Measurements from ENCODE around the gene DNAJA3.

GRCh38 chr16:4378161-4378666, 47.5 kb upstream of the DNAJA3 start:
- no peak for TF ChIP-seq POLR2A (IDR thresholded peaks at IDR 0.05)
- peak in 2 of 3 donors; percentile 60 to 85 for TF ChIP-seq POLR2AphosphoS5 (IDR thresholded peaks at IDR 0.05)
- TF ChIP-seq CTCF (IDR thresholded peaks at IDR 0.05), result no peak

All from suprapubic skin (tissue), 4 donors.